Nephron (organoid): ENCODE measurements around the gene ADSS1.
A peak's percentile ranks its signal among the peaks of the same experiment; 100 is the strongest.

Source experiments
- H3K27ac Mint-ChIP-seq, 3 experiments: 2 replicates each; pipeline ENCODE4 v1.8.0; 2020; ENCODE audit warnings: mixed read lengths in 3 of 3, mild to moderate bottlenecking in 2 of 3, moderate library complexity in 1 of 3
- H3K27me3 Mint-ChIP-seq: 2 replicates; pipeline ENCODE4 v1.8.0; 2021; ENCODE audit warnings: low read depth, mild to moderate bottlenecking, moderate library complexity, mixed read lengths
- H3K36me3 Mint-ChIP-seq: 2 replicates; pipeline ENCODE4 v1.8.0; 2020; ENCODE audit warnings: low read depth, mixed read lengths
- H3K4me1 Mint-ChIP-seq: 2 replicates; pipeline ENCODE4 v1.8.0; 2020; ENCODE audit warnings: mixed read lengths
- H3K4me3 Mint-ChIP-seq, 3 experiments: 2 replicates each; pipeline ENCODE4 v1.8.0; 2020; ENCODE audit warnings: mild to moderate bottlenecking in 3 of 3, mixed read lengths in 3 of 3, moderate library complexity in 2 of 3
- H3K9me3 Mint-ChIP-seq: 2 replicates; pipeline ENCODE4 v1.8.0; 2020; ENCODE audit warnings: mixed read lengths
- TF ChIP-seq, protein P1 (sequence below), 3 experiments: fragments of 200-600 bp; sonication (generic); IDR thresholded peaks; one replicate each; pipeline ENCODE4 v1.5.0; 2021; ENCODE audit warnings: antibody characterized with exemption in 3 of 3; ENCODE audit not compliant: unreplicated experiment in 3 of 3

The ADSS1 gene

DNA sequence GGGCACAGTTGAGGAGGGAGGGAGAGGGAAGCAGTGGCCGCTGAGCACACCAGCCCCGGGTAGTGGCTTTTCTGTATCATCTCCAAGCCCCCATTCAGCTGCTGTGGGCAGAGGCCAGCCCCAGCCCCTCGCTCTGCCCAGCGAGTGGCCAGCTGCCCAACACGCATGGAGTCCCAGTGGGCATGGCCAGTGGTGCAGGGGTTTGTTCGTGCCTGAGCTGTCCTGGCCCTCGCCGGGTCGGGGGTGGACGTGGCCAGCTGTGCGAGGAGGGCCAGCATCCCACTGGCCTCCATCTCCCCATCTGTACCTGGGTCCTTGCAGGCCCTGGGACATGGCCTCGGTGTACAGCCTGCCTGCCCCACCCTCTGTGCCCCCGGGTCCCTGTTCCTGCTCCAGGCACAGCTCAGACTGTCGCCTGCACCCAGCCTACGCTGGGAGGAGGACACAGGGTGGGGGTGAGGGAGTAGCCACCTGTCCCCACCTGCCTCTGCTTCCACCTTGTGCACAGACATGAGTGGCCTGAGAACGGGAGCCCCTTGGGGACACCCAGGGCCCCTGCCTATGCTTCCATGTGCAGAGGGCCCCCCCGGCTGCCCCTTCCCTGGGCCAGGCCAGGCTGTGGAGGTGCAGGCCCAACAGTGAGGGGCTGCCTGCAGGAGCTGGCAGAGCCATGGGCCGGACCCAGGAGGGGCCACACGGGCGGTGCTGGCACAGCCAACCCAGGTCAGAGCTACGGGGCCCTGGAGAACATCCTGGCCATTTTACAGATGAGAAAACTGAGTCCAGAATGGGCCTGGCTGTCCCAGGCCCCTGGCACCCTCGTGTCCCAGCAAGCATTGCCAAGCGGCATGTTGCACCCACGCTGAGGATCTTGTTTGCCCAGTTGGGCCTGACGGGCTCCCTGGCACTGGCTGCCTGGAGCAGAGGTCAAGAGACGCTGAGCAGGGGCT, 30.3 kb upstream of the ADSS1 start:
- TF ChIP-seq, protein P1, sequence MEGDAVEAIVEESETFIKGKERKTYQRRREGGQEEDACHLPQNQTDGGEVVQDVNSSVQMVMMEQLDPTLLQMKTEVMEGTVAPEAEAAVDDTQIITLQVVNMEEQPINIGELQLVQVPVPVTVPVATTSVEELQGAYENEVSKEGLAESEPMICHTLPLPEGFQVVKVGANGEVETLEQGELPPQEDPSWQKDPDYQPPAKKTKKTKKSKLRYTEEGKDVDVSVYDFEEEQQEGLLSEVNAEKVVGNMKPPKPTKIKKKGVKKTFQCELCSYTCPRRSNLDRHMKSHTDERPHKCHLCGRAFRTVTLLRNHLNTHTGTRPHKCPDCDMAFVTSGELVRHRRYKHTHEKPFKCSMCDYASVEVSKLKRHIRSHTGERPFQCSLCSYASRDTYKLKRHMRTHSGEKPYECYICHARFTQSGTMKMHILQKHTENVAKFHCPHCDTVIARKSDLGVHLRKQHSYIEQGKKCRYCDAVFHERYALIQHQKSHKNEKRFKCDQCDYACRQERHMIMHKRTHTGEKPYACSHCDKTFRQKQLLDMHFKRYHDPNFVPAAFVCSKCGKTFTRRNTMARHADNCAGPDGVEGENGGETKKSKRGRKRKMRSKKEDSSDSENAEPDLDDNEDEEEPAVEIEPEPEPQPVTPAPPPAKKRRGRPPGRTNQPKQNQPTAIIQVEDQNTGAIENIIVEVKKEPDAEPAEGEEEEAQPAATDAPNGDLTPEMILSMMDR (IDR thresholded peaks at IDR 0.05; ENCODE audit: unreplicated experiment in 3 of 3), result no peak
- H3K36me3 Mint-ChIP-seq, result no peaks in the 10 kb centered on the region
- peak overlapping the region in 2 of 3 experiments; percentile 13 to 28 for H3K4me3 Mint-ChIP-seq
- no peaks in the 10 kb centered on the region for H3K27me3 Mint-ChIP-seq
- no peaks in the 10 kb centered on the region for H3K9me3 Mint-ChIP-seq
- H3K27ac Mint-ChIP-seq, result peak overlapping the region in 1 of 3 experiments; percentile 65
- H3K4me1 Mint-ChIP-seq, result peaks cover 28% of the 10 kb centered on the region

DNA sequence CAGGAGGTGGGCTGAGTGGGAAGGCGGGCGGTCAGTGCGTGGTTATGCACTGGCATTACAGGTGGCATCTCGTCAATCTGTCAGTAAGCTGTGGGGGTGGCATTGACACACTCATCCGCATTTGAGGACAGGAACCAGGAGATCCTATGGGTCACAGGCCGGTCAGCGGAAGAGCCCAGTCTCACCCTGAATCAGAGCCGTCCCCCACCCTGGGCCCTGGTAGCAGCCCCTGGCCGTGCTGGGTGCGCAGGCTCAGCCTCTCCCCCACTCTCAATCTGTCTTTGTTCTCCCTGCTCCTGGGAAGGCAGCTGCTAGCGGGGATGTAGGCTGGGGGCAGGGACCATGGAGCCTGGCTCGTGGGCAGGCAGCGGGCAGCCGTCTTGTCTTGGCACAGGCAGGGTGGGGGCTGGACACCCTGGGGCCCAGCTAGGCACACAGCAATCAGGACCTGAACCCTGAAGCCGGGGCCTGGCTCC, 29.5 kb upstream of the ADSS1 start:
- H3K4me3 Mint-ChIP-seq, result peak overlapping the region in 2 of 3 experiments; percentile 13 to 28
- H3K4me1 Mint-ChIP-seq, result peaks cover 33% of the 10 kb centered on the region
- no peaks in the 10 kb centered on the region for H3K9me3 Mint-ChIP-seq
- TF ChIP-seq, protein P1 (IDR thresholded peaks at IDR 0.05; ENCODE audit: unreplicated experiment in 3 of 3), result no peak
- no peaks in the 10 kb centered on the region for H3K36me3 Mint-ChIP-seq
- peak overlapping the region in 2 of 3 experiments; percentile 65 to 79 for H3K27ac Mint-ChIP-seq
- peaks cover 4% of the 10 kb centered on the region for H3K27me3 Mint-ChIP-seq

DNA sequence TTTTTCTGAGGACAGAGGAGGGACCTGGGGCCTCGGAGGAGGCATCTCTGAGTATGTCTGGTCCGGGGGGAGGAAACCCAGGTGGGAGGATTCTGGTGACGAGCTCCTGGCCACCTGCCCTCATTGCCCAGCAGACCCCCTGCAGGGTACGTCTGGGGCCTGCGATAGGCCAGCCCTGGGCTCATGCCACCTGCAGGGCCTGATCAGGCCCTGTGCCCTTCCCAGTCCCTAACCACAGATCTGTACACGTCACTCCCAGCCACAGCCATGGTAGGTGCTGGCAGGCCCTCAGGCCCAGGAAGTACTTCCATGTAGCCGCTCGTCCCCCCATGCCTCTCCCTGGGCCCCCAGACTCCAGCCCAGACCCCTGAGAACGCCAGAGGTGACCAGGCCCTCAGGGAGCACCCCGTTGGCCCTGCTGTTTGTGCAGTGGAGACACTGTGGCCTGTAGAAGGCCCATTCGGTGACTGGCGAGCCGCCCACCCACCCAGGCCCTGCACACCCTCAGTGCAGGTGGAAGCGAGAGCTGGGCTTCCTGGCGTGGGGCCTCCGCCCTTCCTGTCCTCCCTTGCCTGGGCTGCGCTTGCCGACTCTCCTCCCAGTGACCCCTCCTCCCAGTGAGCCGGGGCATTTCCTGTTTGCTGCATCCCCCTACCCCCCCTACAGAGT, 28.9 kb upstream of the ADSS1 start:
- Mint-ChIP-seq H3K9me3 (no peaks in the 10 kb centered on the region), H3K4me1 (peaks cover 33% of the 10 kb centered on the region), H3K36me3 (no peaks in the 10 kb centered on the region), H3K27me3 (peaks cover 4% of the 10 kb centered on the region), H3K4me3 (no peak overlapping the region), H3K27ac (peak overlapping the region in 1 of 3 experiments; percentile 79)
- TF ChIP-seq, protein P1 (IDR thresholded peaks at IDR 0.05; ENCODE audit: unreplicated experiment in 3 of 3), result no peak

DNA sequence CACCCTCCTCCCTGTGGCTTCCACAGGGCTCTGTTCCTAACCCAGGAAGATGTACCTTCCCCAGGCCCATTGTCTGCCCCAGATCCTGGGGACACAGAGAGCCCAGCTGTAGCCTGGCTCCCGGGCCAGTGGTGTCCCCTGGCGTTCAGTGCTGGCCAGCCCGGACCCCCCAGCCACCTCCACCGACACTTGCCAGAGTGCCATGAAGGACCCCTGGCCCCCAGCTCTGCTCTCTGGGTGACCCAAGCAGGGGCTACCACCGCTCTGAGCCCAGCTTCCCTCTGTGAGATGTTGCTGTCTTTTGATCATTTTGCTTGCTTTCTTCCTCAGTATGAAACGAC, 28.4 kb upstream of the ADSS1 start:
- Mint-ChIP-seq H3K4me1 (peaks cover 38% of the 10 kb centered on the region), H3K4me3 (peak overlapping the region in 2 of 3 experiments; percentile 2 to 48)

DNA sequence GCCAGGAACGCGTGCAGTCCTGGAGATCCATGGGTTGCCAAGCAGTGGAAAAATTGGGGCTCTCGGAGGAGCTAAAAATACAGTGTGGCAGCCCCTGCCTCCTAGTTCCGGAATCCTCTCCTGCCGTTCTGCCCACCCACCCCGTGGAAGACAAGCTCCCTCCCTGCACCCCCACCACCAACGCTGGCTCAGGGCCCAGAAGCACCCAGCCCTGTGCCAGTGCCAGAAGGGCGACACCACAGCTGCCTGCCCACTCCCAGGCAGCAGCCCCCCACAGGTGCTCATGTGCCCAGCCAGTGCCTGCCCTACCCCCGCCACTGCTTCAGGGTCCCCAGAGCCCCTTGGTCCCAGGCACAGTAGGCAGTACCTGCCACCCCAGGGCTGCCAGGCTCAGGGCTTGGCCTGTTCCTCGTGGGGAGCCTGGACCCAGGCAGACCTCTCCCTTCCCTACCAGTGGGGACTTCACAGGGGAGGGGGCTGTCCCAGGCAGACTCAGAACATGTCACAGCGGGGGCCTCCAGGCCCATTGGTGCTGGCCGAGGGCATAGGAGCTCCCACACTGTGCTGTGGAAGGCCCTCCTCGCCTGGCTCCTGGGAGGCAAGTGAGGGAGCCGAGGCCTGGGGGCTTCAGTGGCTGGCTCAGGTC, 27.2 kb upstream of the ADSS1 start:
- Mint-ChIP-seq H3K27me3 (peaks cover 4% of the 10 kb centered on the region), H3K4me3 (no peak overlapping the region), H3K4me1 (peaks cover 40% of the 10 kb centered on the region), H3K27ac (no peak overlapping the region), H3K36me3 (no peaks in the 10 kb centered on the region), H3K9me3 (no peaks in the 10 kb centered on the region)
- TF ChIP-seq, protein P1 (IDR thresholded peaks at IDR 0.05; ENCODE audit: unreplicated experiment in 3 of 3), result no peak

More for the DNA sequence above, 28.4 kb upstream of the ADSS1 start:
- H3K9me3 Mint-ChIP-seq, result no peaks in the 10 kb centered on the region
- no peaks in the 10 kb centered on the region for H3K36me3 Mint-ChIP-seq
- TF ChIP-seq, protein P1 (IDR thresholded peaks at IDR 0.05; ENCODE audit: unreplicated experiment in 3 of 3), result no peak
- H3K27me3 Mint-ChIP-seq, result peaks cover 4% of the 10 kb centered on the region
- H3K27ac Mint-ChIP-seq, result peak overlapping the region; percentile 49 to 79 (median 70)
